ENCODE results near the gene TPK1.

GRCh38 chr7:144473908-144474307 lies 361.9 kb downstream of the TPK1 start:
- TF ChIP-seq GATA3 (IDR thresholded peaks at IDR 0.05; ENCODE audit: low read depth, low read length) = no peak
- TF ChIP-seq GATA2 (IDR thresholded peaks at IDR 0.05; ENCODE audit: low read depth, low read length) = no peak
